CD4-positive, CD25-positive, alpha-beta regulatory T cell (primary cell): ENCODE measurements around the gene P2RX3. TPM values are rescaled to one million over a fixed set of nuclear protein-coding genes. Genes with fewer than 3 reads are reported as not detected.

ENCODE experiments used
- ATAC-seq, 2 donors: fragments of 150-1000 bp; cut with Tn5 transposase; one replicate each; pipeline ENCODE4 v1.10.0; 2021; ENCODE audit warnings: low read depth in 2 of 2, moderate number of reproducible peaks in 2 of 2, moderate library complexity in 1 of 2
- DNase-seq, 3 donors: peaks; one replicate each; pipeline versions ENCODE4 v3.0.0 to v3.0.0-alpha.2; 2012 to 2022; ENCODE audit warnings: mixed read lengths in 1 of 3
- H3K27ac ChIP-seq: one replicate; pipeline ENCODE4 v1.7.0; 2013; ENCODE audit warnings: mild to moderate bottlenecking, low read length; ENCODE audit not compliant: insufficient read depth, poor library complexity, severe bottlenecking
- H3K27me3 ChIP-seq: one replicate; pipeline ENCODE4 v1.7.0; 2013; ENCODE audit warnings: low read length; ENCODE audit not compliant: control insufficient read depth, insufficient read depth
- H3K36me3 ChIP-seq: one replicate; pipeline ENCODE4 v1.7.0; 2013; ENCODE audit warnings: mild to moderate bottlenecking, low read length, moderate library complexity; ENCODE audit not compliant: control insufficient read depth, insufficient read depth
- H3K4me1 ChIP-seq: 2 replicates; pipeline ENCODE4 v1.7.0; 2013; ENCODE audit warnings: mild to moderate bottlenecking, low read length; ENCODE audit not compliant: insufficient read depth, control insufficient read depth, poor library complexity, severe bottlenecking
- H3K4me3 ChIP-seq: one replicate; pipeline ENCODE4 v1.7.0; 2013; ENCODE audit warnings: low read depth, mild to moderate bottlenecking, low read length, moderate library complexity
- H3K9me3 ChIP-seq, 2 experiments: 1 replicate in 1 of 2; 2 replicates in 1 of 2; pipeline ENCODE4 v1.7.0; 2013; ENCODE audit warnings: low read length in 2 of 2, mild to moderate bottlenecking in 1 of 2, moderate library complexity in 1 of 2; ENCODE audit not compliant: control insufficient read depth in 2 of 2
- H3K27ac Mint-ChIP-seq, 3 donors: one replicate each; pipeline ENCODE4 v1.8.0; 2020 to 2022; ENCODE audit warnings: mild to moderate bottlenecking in 3 of 3, mixed read lengths in 3 of 3, moderate library complexity in 2 of 3
- H3K27me3 Mint-ChIP-seq: one replicate; pipeline ENCODE4 v1.8.0; 2022; ENCODE audit warnings: mild to moderate bottlenecking, mixed read lengths
- H3K36me3 Mint-ChIP-seq: one replicate; pipeline ENCODE4 v1.8.0; 2020; ENCODE audit warnings: mixed read lengths
- H3K4me1 Mint-ChIP-seq, 4 donors: one replicate each; pipeline ENCODE4 v1.8.0; 2020 to 2022; ENCODE audit warnings: mixed read lengths in 4 of 4, mild to moderate bottlenecking in 1 of 4
- H3K4me3 Mint-ChIP-seq, 4 donors: one replicate each; pipeline ENCODE4 v1.8.0; 2020 to 2022; ENCODE audit warnings: mild to moderate bottlenecking in 4 of 4, mixed read lengths in 4 of 4, moderate library complexity in 3 of 4
- H3K9me3 Mint-ChIP-seq, 7 donors: one replicate each; pipeline ENCODE4 v1.8.0; 2020 to 2022; ENCODE audit warnings: mixed read lengths in 7 of 7, mild to moderate bottlenecking in 3 of 7, moderate library complexity in 2 of 7
- polyA plus RNA-seq, 4 donors: library from polyadenylated mRNA; unstranded; fragments of 300-500 nt; fragmentation: Illumina TruSeq; gene quantifications; one replicate each; pipeline ENCODE4 v1.2.3, GENCODE V29; 2021
- total RNA-seq: library from RNA; stranded (reverse); gene quantifications from one replicate; pipeline ENCODE4 v1.2.3, GENCODE V29; 2022

Gene P2RX3
- total and polyA plus RNA-seq, 5 donors from 2014 or later = not detected

- DNase-seq (no peak), ATAC-seq (no peak)
- Histone ChIP-seq H3K9me3 (no peaks in the 10 kb centered on the region), H3K27me3 (no peaks in the 10 kb centered on the region), H3K36me3 (no peaks in the 10 kb centered on the region), H3K27ac (no peak overlapping the region), H3K4me3 (no peak overlapping the region), H3K4me1 (peaks cover 13% of the 10 kb centered on the region)
- peaks cover 23% of the 10 kb centered on the region for H3K36me3 Mint-ChIP-seq
- H3K27me3 Mint-ChIP-seq = no peaks in the 10 kb centered on the region
- no peak overlapping the region for H3K4me3 Mint-ChIP-seq
- no peak overlapping the region for H3K27ac Mint-ChIP-seq
- peaks cover 6 to 21% (median 7%) of the 10 kb centered on the region in 4 donors for H3K4me1 Mint-ChIP-seq
- H3K9me3 Mint-ChIP-seq = peaks cover 0 to 1% (median 0%) of the 10 kb centered on the region in 7 donors
Observed at GRCh38 chr11:57306940-57307565, 31.1 kb upstream of the P2RX3 start.

- no peak overlapping the region for H3K27ac ChIP-seq
- no peak for DNase-seq
- H3K27me3 Mint-ChIP-seq = no peaks in the 10 kb centered on the region
- no peaks in the 10 kb centered on the region for H3K36me3 ChIP-seq
- no peak overlapping the region for H3K4me3 Mint-ChIP-seq
- peaks cover 7 to 25% (median 10%) of the 10 kb centered on the region in 4 donors for H3K4me1 Mint-ChIP-seq
- peaks cover 13% of the 10 kb centered on the region for H3K4me1 ChIP-seq
- no peaks in the 10 kb centered on the region for H3K9me3 ChIP-seq
- peaks cover 0 to 1% (median 0%) of the 10 kb centered on the region in 7 donors for H3K9me3 Mint-ChIP-seq
- no peak overlapping the region for H3K27ac Mint-ChIP-seq
- ATAC-seq = no peak
- no peaks in the 10 kb centered on the region for H3K27me3 ChIP-seq
- no peak overlapping the region for H3K4me3 ChIP-seq
- H3K36me3 Mint-ChIP-seq = peaks cover 23% of the 10 kb centered on the region
Observed at GRCh38 chr11:57307666-57308270, 30.4 kb upstream of the P2RX3 start.

GRCh38 chr11:57308426-57309060, 29.6 kb upstream of the P2RX3 start:
- Histone ChIP-seq H3K9me3 (no peaks in the 10 kb centered on the region), H3K27ac (no peak overlapping the region), H3K27me3 (no peaks in the 10 kb centered on the region), H3K4me3 (no peak overlapping the region), H3K4me1 (peaks cover 13% of the 10 kb centered on the region), H3K36me3 (no peaks in the 10 kb centered on the region)
- no peak overlapping the region for H3K4me3 Mint-ChIP-seq
- ATAC-seq (no peak), DNase-seq (no peak)
- peaks cover 7 to 25% (median 10%) of the 10 kb centered on the region in 4 donors for H3K4me1 Mint-ChIP-seq
- no peak overlapping the region for H3K27ac Mint-ChIP-seq
- peaks cover 0 to under 1% (median 0%) of the 10 kb centered on the region in 7 donors for H3K9me3 Mint-ChIP-seq
- H3K27me3 Mint-ChIP-seq = no peaks in the 10 kb centered on the region
- peaks cover 19% of the 10 kb centered on the region for H3K36me3 Mint-ChIP-seq

- H3K27ac Mint-ChIP-seq = no peak overlapping the region
- H3K9me3 Mint-ChIP-seq = no peaks in the 10 kb centered on the region
- H3K4me3 Mint-ChIP-seq = no peak overlapping the region
- Histone ChIP-seq H3K27ac (no peak overlapping the region), H3K27me3 (no peaks in the 10 kb centered on the region), H3K36me3 (peaks cover 2% of the 10 kb centered on the region), H3K9me3 (no peaks in the 10 kb centered on the region), H3K4me3 (no peak overlapping the region), H3K4me1 (peaks cover 13% of the 10 kb centered on the region)
- no peaks in the 10 kb centered on the region for H3K27me3 Mint-ChIP-seq
- peaks cover 5 to 25% (median 10%) of the 10 kb centered on the region in 4 donors for H3K4me1 Mint-ChIP-seq
- ATAC-seq (no peak), DNase-seq (no peak)
- H3K36me3 Mint-ChIP-seq = peaks cover 18% of the 10 kb centered on the region
Observed at GRCh38 chr11:57309106-57310059, 28.8 kb upstream of the P2RX3 start.

GRCh38 chr11:57310091-57310490, 28.1 kb upstream of the P2RX3 start:
- peaks cover 13% of the 10 kb centered on the region for H3K4me1 ChIP-seq
- H3K27me3 ChIP-seq = no peaks in the 10 kb centered on the region
- no peak for DNase-seq
- no peak overlapping the region for H3K4me3 Mint-ChIP-seq
- H3K36me3 ChIP-seq = peaks cover 6% of the 10 kb centered on the region
- no peak overlapping the region for H3K4me3 ChIP-seq
- peaks cover 5 to 25% (median 10%) of the 10 kb centered on the region in 4 donors for H3K4me1 Mint-ChIP-seq
- H3K27ac ChIP-seq = no peak overlapping the region
- H3K9me3 Mint-ChIP-seq = no peaks in the 10 kb centered on the region
- no peaks in the 10 kb centered on the region for H3K9me3 ChIP-seq
- no peaks in the 10 kb centered on the region for H3K27me3 Mint-ChIP-seq
- no peak overlapping the region for H3K27ac Mint-ChIP-seq
- peaks cover 18% of the 10 kb centered on the region for H3K36me3 Mint-ChIP-seq
- ATAC-seq = no peak

GRCh38 chr11:57310630-57311086, 27.5 kb upstream of the P2RX3 start:
- H3K9me3 Mint-ChIP-seq = no peaks in the 10 kb centered on the region
- H3K9me3 ChIP-seq = no peaks in the 10 kb centered on the region
- no peaks in the 10 kb centered on the region for H3K27me3 Mint-ChIP-seq
- H3K36me3 ChIP-seq = peaks cover 6% of the 10 kb centered on the region
- H3K27ac Mint-ChIP-seq = no peak overlapping the region
- peaks cover 13% of the 10 kb centered on the region for H3K4me1 ChIP-seq
- no peak for ATAC-seq
- H3K36me3 Mint-ChIP-seq = peaks cover 18% of the 10 kb centered on the region
- peaks cover 5 to 25% (median 10%) of the 10 kb centered on the region in 4 donors for H3K4me1 Mint-ChIP-seq
- peak overlapping the region in 3 of 4 donors; percentile 7 to 54 (median 48) for H3K4me3 Mint-ChIP-seq
- no peak overlapping the region for H3K4me3 ChIP-seq
- no peak for DNase-seq
- H3K27me3 ChIP-seq = no peaks in the 10 kb centered on the region
- H3K27ac ChIP-seq = no peak overlapping the region
